ENCODE results near the gene OR10H1.
"Not testable (repeated sequence)": the region's sequence is repeated elsewhere in the genome, so short reads cannot be mapped to it uniquely, and the experiment has no call there.

OR10H1 gene

GRCh38 chr19:15828121-15828610, 12.7 kb upstream of the OR10H1 start:
- no peak for DNase-seq

GRCh38 chr19:15825753-15826152, 10.3 kb upstream of the OR10H1 start:
- DNase-seq = no peak

- DNase-seq = no peak
Observed at GRCh38 chr19:15820646-15821045, 5.2 kb upstream of the OR10H1 start.

- no peak for DNase-seq
Observed at GRCh38 chr19:15813916-15814315, 1.5 kb downstream of the OR10H1 start.

- no peak for DNase-seq
Observed at GRCh38 chr19:15812060-15812722, 3.3 kb downstream of the OR10H1 start.

- no peak for DNase-seq
Observed at GRCh38 chr19:15811476-15811875, 4.0 kb downstream of the OR10H1 start.

GRCh38 chr19:15810335-15810734, 5.1 kb downstream of the OR10H1 start:
- no peak for DNase-seq

GRCh38 chr19:15794279-15794678, 21.2 kb downstream of the OR10H1 start:
- not testable (repeated sequence) for DNase-seq

- no peak for DNase-seq
Observed at GRCh38 chr19:15790096-15790495, 25.4 kb downstream of the OR10H1 start.

GRCh38 chr19:15788594-15789270, 26.7 kb downstream of the OR10H1 start:
- DNase-seq = no peak

GRCh38 chr19:15787611-15788155, 27.8 kb downstream of the OR10H1 start, which contains the start of gene OR10H5:
Gene OR10H5 (plus strand): TSS chr19:15787661. CDS start chr19:15794049, 6,388 bp downstream.
- DNase-seq = no peak

GRCh38 chr19:15782896-15783295, 32.6 kb downstream of the OR10H1 start:
- not testable (repeated sequence) for DNase-seq

GRCh38 chr19:15782211-15782610, 33.3 kb downstream of the OR10H1 start:
- no peak for DNase-seq

GRCh38 chr19:15781661-15782060, 33.8 kb downstream of the OR10H1 start:
- DNase-seq = no peak

- no peak for DNase-seq
Observed at GRCh38 chr19:15780610-15781418, 34.6 kb downstream of the OR10H1 start.

- DNase-seq = no peak
Observed at GRCh38 chr19:15779756-15780476, 35.5 kb downstream of the OR10H1 start.

GRCh38 chr19:15776991-15777970, 38.2 kb downstream of the OR10H1 start:
- no peak for DNase-seq

- DNase-seq = no peak
Observed at GRCh38 chr19:15776264-15776663, 39.2 kb downstream of the OR10H1 start.

GRCh38 chr19:15775249-15775648, 40.2 kb downstream of the OR10H1 start:
- DNase-seq = no peak

GRCh38 chr19:15774159-15774558, 41.3 kb downstream of the OR10H1 start:
- not testable (repeated sequence) for DNase-seq

- DNase-seq = no peak
Observed at GRCh38 chr19:15769586-15769985, 45.9 kb downstream of the OR10H1 start.
